ENCODE measurements around the gene ARHGEF40. TPM values are rescaled to one million over a fixed set of nuclear protein-coding genes. Genes with fewer than 3 reads are reported as not detected.
A peak's percentile ranks its signal among the peaks of the same experiment; 100 is the strongest.

ARHGEF40 gene
- total RNA-seq, 4 donors from 2014 or later = 7.5 to 21.2 (median 14.4) TPM

DNA sequence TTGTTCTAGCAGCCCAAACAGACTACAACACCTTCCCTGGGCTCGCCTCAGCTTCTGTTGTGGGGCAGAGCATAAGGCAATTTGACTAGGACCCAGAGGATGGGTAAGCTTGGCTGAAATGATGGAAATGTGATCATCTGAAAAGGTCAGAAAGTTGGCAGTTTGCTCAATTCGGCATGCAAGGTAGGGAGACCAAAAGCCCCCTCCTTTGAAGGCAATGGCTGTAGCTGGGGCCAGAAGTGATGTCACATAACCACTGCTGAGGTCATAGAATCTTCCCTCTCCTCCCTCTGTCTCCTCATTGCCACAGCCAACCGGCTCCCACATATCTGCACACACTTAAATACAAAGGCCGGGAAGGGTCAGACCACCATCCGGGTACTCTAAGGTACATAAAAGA is 40.2 kb upstream of the ARHGEF40 start, which contains the start of gene TPPP2:
TSS of gene TPPP2 (plus strand) at position 301 of the 400 bp plus-strand sequence. CDS start 365 bp downstream, outside the sequence.
- TF ChIP-seq, protein P1, sequence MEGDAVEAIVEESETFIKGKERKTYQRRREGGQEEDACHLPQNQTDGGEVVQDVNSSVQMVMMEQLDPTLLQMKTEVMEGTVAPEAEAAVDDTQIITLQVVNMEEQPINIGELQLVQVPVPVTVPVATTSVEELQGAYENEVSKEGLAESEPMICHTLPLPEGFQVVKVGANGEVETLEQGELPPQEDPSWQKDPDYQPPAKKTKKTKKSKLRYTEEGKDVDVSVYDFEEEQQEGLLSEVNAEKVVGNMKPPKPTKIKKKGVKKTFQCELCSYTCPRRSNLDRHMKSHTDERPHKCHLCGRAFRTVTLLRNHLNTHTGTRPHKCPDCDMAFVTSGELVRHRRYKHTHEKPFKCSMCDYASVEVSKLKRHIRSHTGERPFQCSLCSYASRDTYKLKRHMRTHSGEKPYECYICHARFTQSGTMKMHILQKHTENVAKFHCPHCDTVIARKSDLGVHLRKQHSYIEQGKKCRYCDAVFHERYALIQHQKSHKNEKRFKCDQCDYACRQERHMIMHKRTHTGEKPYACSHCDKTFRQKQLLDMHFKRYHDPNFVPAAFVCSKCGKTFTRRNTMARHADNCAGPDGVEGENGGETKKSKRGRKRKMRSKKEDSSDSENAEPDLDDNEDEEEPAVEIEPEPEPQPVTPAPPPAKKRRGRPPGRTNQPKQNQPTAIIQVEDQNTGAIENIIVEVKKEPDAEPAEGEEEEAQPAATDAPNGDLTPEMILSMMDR (IDR thresholded peaks at IDR 0.05) = no peak
- no peak for TF ChIP-seq POLR2A (IDR thresholded peaks at IDR 0.05)
- DNase-seq (ENCODE audit: low spot score in 2 of 2) = peak in 1 of 2 donors; percentile 59
- intact Hi-C loops (cut with DNase I; ENCODE audit: low total_unique reads) = no loop called here
- no peak within 1 kb of the TSS for H3K4me3 ChIP-seq (ENCODE audit: low read depth, poor library complexity, severe bottlenecking)
- WGBS, 2 donors = 92 to 93% methylated on average over 5 of the region's 5 CpGs

DNA sequence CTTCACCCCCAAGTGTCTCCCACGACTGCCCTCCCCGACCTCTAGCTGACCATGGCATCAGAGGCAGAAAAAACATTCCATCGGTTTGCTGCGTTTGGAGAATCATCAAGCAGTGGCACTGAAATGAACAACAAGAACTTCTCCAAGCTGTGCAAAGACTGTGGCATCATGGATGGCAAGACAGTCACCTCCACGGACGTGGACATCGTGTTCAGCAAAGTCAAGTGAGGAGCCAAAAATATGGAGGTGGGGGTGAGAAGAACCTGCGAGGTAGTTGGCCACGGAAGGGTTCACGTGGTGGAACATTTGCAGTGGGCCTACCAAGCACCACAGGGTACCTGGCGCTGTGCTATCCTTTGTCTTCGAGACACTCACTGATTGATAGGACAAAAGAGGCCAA is 39.6 kb upstream of the ARHGEF40 start:
- 87 to 90% methylated on average over 12 of the region's 12 CpGs for WGBS, 2 donors
- no peak for TF ChIP-seq POLR2A (IDR thresholded peaks at IDR 0.05)
- TF ChIP-seq, protein P1 (IDR thresholded peaks at IDR 0.05) = no peak
- no peak overlapping the region for H3K4me3 ChIP-seq (ENCODE audit: low read depth, poor library complexity, severe bottlenecking)
- intact Hi-C loops (cut with DNase I; ENCODE audit: low total_unique reads) = no loop called here
- DNase-seq (ENCODE audit: low spot score in 2 of 2) = peak in 1 of 2 donors; percentile 39

DNA sequence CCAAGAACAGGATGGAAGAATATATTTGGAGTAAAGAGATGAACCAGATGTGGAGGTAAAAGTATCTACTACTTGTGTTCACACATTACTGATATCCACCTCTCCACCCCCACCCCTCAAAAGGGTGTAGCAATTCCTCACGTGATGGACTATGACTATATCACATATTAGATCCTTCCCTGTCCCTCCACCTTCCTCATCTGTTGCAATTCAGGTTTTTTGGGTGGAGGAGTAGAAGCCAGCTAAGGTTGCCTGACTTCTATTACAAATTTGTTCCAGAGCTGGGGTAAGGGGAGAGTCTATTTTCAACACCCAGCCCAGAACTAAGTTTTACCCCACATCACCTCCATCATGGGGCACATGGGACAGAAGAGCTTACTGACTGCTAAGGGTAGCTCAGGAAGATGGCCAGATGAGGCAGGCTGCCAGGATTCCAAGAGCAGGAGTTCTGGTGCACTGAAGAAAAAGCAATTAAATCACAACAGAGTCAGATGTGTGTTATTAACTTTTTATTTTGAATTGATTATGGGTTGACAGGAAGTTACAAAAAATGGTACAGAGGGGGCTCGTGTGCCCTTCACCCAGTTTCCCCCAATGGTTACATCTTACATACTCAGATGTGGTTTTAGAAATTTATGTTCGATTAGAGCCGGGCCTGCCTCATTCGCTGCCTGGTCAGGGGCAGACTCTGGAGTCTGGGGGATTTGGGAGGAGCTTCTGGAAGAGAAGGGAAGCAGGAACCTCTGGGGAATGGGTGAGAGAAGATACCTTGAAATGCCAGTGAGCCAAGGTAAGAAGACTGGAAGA is 37.6 kb upstream of the ARHGEF40 start:
- TF ChIP-seq, protein P1 (IDR thresholded peaks at IDR 0.05) = no peak
- WGBS, 2 donors = 79 to 80% methylated on average over 5 of the region's 5 CpGs
- peak in 1 of 2 donors; percentile 75 for DNase-seq (ENCODE audit: low spot score in 2 of 2)
- no peak overlapping the region for H3K4me3 ChIP-seq (ENCODE audit: low read depth, poor library complexity, severe bottlenecking)
- intact Hi-C loops (cut with DNase I; ENCODE audit: low total_unique reads) = no loop called here

DNA sequence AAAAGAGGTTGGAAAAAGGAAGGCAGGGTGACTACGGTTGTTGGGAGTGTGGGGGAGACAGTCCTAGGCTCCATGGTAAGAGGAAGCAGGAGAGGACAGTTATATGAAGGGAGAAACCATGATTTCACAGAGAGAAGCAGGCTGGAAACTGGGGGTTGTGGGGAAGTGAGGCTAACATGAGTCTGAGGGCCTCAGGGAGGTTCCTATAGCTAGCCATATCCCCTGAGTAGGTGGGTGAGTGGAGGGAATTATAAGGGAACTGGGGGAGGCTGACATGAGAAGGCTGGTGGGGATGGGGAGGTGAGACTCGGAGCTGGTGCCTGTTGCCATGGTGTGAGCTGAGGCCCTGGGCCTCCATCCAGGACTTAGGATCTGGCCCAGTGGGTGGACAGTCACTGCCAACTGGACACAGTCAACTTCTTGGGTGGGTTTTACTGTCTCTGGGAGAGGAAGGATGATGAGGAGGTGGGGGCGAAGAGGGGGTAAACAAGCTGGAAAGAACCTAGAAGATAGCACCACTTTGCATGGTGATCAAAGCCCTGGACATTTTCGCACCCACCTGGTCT is 36.9 kb upstream of the ARHGEF40 start:
- WGBS, 2 donors = 91 to 92% methylated on average over 4 of the region's 4 CpGs
- TF ChIP-seq POLR2A (IDR thresholded peaks at IDR 0.05) = no peak
- TF ChIP-seq, protein P1 (IDR thresholded peaks at IDR 0.05) = no peak
- H3K4me3 ChIP-seq (ENCODE audit: low read depth, poor library complexity, severe bottlenecking) = no peak overlapping the region
- peak in 1 of 2 donors; percentile 65 for DNase-seq (ENCODE audit: low spot score in 2 of 2)
- intact Hi-C loops (cut with DNase I; ENCODE audit: low total_unique reads) = no loop called here

DNA sequence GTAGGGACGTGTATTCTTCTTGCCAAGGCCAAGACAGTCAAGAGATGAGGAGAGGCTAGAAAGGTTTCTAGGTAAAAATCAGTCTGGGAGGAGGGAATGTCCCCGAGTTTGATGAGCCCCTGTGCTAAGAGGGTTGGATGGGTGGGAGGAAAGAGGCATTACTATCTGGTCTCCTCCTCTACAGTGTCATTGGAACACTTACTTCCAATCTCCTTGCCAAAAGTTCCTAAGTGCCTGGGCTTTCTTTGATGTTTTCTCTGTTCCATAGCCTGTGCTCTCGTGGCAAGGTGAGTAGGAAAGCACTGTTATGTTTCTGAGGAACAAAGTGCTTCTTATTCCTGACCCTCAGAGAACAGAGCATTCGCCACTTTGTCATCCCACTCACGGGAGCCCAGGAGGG is 35.4 kb upstream of the ARHGEF40 start, which contains the start of gene RNASE13:
TSS of gene RNASE13 (minus strand) at position 101 of the 400 bp plus-strand sequence. CDS start 519 bp downstream, outside the sequence.
- no peak for DNase-seq (ENCODE audit: low spot score in 2 of 2)
- no peak for TF ChIP-seq POLR2A (IDR thresholded peaks at IDR 0.05)
- TF ChIP-seq, protein P1 (IDR thresholded peaks at IDR 0.05) = no peak
- intact Hi-C loops (cut with DNase I; ENCODE audit: low total_unique reads) = no loop called here
- no peak within 1 kb of the TSS for H3K4me3 ChIP-seq (ENCODE audit: low read depth, poor library complexity, severe bottlenecking)
- 72 to 84% methylated on average over 5 of the region's 5 CpGs for WGBS, 2 donors

Measured in lower leg skin (tissue), 4 donors.